NCI-H2227 treated with DMSO at 0.1 percent for 48 hours (cell line): ENCODE data around the gene LAG3.

Experiments
- DNase-seq: peaks from one replicate; lab custom pipeline; 2025; lab: John Stamatoyannopoulos, UW

LAG3 gene

GRCh38 chr12:6753772-6754356 is 18.5 kb upstream of the LAG3 start:
- DNase-seq = no peak

DNA sequence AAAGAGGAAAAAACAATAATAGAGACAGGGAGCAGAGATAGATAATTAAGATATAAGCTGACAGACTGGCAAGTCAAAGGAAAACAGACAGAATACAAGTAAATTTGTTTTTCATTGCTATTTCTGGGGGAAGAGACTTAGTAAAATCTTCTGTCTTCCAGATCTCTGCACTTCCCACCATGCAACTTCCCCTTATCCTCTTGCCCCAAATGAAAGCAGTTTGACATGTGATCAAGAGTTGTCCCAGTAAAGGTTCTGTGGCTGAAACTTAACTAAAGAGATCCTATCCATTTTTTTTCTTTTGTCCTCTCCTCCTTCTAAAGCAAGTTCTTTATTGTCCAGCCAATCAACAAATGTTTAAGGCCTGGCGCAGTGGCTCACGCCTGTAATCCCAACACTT is 17.9 kb upstream of the LAG3 start:
- DNase-seq = no peak

DNA sequence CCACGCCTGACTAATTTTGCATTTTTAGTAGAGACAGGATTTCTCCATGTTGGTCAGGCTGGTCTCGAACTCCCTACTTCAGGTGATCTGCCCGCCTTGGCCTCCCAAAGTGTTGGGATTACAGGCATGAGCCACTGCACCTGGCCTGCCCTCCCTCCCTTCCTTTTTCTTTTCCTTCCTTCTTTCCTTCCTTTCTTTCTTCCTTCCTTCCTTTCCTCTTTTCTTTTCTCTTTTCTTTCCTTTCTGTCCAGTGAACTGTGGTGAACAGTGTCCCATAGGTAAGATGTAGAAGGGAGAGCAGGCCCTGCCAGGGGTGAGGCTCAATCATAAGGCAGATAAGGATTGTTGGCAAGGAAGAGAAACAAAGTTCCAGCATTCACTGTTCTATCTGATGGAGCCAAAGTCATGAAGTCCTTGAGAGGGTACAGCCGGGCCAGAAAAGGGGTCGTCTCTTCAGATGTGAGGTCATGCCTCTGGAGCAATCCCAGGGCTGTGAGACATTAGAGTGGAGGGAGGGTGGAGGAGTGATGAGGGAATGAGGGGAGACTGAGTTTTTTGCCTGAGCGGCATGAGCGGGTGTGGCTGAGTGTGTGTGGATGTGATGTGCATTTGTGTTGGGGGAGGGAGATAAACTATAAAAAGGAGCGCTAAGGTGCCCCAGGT is 15.2 kb upstream of the LAG3 start:
- DNase-seq = no peak

DNA sequence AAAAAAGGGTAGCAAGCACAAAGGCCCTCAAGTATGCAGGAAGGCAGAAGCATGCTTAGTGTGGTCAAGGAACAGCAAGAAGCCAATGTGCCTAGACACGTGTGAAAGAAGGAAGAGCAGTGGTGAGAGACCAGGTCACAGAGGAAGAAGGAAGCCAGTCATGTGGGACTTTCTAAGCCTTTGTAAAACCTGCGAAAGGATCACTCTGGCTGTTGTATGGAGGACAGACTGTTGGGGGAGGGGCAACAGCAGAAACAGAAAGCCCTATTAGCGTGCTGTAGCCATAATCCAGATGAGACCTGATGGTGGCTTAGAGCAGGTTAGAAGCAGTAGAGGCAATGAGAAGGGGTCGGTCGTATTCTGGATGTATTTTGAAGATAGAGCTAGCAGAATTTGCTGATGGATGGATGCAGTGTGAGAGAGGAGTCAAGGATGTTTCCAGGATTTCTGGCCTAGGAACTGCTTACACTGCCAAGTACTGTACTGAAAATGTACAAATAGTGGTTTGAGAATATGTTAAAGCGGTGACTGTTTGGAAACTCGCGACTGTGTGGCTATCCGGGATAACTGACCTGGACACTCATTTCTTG is 13.7 kb upstream of the LAG3 start:
- no peak for DNase-seq

GRCh38 chr12:6759741-6760140 is 12.6 kb upstream of the LAG3 start:
- no peak for DNase-seq

- no peak for DNase-seq
These were observed 8.9 kb upstream of the LAG3 start for GRCh38 chr12:6763380-6763779.

DNA sequence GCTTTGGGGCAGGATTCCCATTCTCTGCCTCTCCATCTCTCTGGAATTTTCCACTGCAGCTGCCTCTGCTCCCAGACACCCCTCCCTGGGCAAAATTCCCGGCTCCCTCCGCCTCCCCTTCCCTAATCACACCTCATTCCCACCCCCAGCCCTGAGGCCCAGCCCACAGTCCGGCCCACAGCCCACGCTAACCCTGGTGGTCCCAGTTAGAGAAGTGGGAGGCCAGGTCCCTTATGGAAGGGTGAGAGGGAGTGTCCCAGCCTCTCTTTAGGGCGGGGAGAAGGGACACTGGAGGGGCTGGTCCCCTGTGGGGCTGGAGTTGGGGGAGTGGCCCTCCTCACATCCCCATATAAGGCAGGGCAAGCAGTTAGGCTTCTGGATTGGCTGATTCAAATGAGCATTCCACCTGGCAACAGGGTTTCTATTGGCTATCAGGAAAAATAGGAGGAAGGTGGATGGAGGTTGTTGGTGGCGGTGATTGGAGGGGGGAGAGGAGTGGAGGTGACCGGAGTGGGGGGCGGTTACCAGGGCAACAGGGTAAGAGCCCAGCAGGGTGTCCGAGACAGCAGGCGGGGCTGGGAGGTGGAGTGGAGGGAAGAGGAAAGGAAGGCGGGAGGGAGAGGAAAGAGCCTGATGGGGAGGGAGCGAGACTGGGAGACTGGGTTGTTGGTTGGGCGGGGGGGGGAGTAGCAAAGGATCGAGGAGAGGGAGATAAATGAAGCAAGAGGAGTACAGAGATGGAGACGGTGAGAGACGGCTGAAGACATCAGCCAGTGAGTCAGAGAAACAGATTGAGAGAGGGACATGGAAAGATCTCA is 8.1 kb upstream of the LAG3 start:
- DNase-seq = peak; percentile 94

GRCh38 chr12:6765048-6765633 is 7.2 kb upstream of the LAG3 start:
- DNase-seq = no peak

DNA sequence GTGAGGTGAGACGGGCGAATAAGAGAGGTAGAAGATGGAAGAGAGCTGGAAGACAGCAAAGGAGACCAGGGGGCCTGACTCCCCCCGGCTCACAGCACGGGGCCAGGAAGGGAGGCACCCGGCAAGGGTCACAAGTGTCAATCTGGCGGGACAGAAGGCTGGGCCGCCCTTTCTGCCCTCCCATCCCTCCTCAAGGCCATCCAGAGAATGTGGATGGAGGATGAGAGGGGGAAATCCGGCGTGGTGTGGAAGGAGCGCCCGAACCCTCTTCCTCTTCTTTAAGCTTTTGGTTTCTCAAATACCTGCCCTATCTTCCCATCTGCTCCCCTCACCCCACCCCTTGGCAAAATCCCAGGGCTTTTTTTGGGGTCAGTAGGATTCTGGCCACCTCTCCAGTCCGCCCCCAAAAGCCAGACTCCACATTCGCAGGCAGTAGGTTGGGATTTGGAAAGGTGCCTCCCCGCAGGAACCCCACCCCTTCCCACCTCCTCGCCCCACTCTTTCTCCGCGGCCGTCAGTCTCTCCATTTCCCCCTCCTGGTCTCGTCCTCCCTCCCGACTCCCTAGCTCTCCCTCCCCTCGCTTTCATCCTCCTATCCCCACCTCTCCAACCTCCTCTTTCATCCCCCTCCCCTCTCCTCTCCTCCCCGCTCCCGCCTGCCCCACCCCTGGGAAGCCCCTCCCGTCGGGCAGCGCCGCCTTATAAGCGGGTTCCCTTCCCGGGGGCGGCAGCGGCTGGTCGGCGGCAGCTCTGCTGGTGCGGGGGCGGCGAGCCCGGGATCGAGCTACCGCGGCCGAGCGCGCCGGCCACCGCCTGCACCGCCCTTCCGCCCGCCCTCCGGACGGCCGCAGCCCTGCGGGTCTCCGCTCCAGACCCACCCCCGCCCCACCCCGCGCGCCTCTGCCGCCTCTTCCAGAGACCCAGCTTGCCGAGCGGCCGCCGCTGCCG is 6.4 kb upstream of the LAG3 start, which contains the start of gene PTMS:
Gene PTMS, plus strand, starts transcription at position 730 of the 948 bp plus-strand sequence. CDS start 343 bp downstream, outside the sequence.
- DNase-seq = peak; percentile 79

- DNase-seq = no peak
These were observed 5.5 kb upstream of the LAG3 start for GRCh38 chr12:6766651-6767349.

DNA sequence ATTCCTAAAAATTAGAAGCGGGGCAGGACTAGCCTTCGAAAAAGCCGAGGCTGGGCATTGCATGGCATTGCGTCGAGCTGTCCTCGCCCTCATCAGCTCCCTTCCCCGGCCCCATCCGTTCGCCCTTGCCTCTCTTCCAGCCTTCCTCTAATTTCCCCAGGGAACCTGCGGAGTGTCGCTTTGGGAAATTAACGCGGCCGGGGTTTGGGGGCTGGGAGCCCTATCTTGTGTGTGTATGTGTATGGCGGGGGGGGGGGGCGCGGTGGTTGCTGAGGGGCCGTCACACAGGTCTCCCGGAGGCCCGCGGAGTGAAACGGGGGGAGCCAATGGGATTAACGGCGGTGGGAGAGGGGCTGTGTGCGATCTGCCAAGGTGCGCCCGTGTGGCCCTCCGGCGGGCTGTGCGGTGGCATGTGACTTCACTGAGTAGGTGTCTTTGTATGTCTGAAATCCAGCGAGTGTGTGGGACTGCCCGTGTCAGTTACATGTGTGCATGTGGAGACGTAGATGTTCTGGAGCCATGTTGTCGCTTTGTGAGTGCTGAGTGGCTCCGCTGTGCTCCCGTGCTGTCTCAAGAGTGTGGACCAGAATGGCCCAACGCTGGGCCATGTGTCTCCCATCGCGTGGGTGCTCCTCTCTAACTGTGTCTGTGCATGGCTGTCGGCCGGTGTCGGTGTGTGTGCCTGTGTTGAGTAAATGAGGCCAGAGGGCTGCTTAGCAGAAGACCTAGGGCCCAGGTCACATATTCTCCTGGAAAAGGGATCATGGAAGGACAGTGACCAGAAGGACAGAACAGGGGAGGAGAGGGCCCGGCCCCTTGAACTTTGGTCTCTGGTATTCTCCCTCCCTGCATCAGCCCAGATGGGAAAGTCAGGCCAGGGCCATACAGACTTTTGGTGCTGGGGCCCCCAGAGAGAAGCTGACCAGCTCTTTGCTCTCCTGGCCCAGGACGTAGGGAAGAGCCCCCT is 4.7 kb upstream of the LAG3 start:
- DNase-seq = no peak

GRCh38 chr12:6768437-6768914 is 3.8 kb upstream of the LAG3 start:
- DNase-seq = no peak

- DNase-seq = peak; percentile 45
These were observed 3.3 kb upstream of the LAG3 start for GRCh38 chr12:6768990-6769389.

- no peak for DNase-seq
These were observed 2.7 kb upstream of the LAG3 start for GRCh38 chr12:6769666-6770065.

- no peak for DNase-seq
These were observed 2.2 kb upstream of the LAG3 start for GRCh38 chr12:6770094-6770493.

DNA sequence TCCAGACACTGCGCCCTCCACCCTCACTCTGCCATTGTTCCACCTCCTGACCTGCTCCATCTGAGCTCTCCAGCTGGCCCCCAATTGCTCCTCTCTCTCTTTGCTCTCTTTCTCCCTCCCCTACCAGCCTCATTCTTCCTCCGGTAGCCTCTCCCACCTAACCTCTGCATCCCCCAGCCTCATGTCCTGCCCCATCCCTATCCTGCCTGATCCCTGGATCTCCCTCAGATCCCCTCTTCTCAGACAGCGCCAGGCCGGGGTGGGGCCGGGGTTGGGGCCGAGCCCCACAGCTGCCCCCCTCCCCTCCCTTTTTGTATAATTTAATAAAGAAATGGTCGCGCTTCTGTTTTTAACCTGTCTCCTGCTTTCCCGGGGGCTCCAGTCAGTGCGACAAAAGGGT is 1.7 kb upstream of the LAG3 start:
- DNase-seq = no peak

DNA sequence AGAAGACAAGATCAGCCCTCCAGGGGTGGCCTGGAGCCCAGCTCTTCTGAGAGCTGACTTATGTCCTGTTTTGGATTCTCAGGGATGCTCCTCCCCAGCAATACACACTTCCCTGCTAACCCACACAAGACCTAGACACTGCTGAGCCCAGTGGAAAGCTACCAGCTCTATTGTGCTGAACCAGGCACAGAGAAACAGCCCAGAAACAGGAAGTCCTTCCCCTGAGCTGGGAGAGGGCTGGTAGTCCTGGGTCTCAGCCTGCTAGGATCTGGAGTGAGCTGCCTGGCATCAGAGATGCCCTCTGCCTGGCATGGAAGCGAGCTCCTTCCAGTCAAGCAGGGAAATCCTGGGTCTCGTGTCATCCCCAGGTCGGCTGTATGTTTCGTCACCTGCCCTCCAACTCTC is 1.2 kb upstream of the LAG3 start:
- DNase-seq = no peak

DNA sequence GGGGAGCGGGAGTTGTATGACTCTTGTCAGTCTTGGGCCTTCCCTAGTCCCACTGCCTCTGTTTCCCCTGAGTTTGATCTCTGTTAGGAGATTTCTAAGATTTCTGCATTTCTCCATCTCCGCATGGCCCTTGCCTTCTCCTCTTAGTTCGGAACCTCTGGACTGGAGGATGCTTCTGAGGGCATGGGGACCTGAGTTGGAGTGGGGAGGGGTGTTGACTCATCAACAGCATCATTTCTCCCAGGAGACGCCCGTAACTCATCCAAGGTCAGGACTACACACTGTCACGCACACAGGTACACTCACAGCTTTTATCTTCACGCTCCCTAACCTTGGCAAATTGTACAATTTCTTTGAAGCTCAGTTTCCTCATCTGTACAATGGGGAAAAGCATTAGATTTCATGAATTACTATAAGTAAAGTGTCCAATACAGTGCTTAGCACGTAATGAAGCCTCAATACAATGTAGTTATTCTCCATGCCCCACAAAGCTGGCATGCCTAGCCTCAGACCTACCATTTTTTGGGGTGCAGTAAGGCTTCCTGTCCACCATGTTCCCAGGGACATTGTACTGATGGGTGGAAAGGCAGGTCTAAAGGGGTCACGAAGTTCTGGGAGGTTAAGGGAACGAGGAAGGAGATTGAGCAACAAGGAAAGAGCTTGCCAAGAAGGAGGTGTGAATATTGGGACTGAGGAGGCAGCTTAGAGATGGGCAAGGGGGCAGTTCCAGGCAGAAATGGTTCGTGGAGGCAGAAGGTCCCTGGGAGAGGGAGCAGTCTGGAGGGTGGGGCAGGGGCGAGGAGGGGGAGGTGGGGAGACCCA is 600 bp upstream of the LAG3 start:
- DNase-seq = no peak
